Measurements from ENCODE around the gene NDUFAF2. TPM values are rescaled to one million over a fixed set of nuclear protein-coding genes. Genes with fewer than 3 reads are reported as not detected.

The NDUFAF2 gene
- total RNA-seq, 1 donor from 2014 or later: 27.5 TPM

DNA sequence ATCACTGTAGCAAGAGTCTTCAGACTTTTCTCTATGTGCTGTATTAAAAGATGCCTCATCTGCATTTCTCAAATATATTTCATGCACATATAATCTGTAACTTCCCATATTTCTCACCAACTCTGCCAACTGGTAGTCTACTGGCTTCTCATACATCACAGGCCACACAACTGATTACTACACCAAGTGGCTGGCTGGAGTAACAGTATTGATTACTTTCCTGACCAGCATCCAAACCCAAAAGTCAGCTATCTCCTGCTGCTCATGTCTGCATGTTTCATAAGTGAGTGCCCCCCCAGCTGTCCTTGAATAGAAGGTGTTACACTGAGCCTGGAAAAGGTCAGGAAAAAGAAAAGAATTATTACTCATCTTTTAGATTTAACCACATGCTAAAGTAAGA is 17.6 kb upstream of the NDUFAF2 start:
- H3K27ac Mint-ChIP-seq: no peak overlapping the region
- H3K36me3 Mint-ChIP-seq: peaks cover 9% of the 10 kb centered on the region
- H3K4me3 Mint-ChIP-seq: no peak overlapping the region
- TF ChIP-seq, protein P1, sequence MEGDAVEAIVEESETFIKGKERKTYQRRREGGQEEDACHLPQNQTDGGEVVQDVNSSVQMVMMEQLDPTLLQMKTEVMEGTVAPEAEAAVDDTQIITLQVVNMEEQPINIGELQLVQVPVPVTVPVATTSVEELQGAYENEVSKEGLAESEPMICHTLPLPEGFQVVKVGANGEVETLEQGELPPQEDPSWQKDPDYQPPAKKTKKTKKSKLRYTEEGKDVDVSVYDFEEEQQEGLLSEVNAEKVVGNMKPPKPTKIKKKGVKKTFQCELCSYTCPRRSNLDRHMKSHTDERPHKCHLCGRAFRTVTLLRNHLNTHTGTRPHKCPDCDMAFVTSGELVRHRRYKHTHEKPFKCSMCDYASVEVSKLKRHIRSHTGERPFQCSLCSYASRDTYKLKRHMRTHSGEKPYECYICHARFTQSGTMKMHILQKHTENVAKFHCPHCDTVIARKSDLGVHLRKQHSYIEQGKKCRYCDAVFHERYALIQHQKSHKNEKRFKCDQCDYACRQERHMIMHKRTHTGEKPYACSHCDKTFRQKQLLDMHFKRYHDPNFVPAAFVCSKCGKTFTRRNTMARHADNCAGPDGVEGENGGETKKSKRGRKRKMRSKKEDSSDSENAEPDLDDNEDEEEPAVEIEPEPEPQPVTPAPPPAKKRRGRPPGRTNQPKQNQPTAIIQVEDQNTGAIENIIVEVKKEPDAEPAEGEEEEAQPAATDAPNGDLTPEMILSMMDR (conservative IDR thresholded peaks at IDR 0.05): no peak
- no peaks in the 10 kb centered on the region for H3K27me3 Mint-ChIP-seq
- H3K4me1 Mint-ChIP-seq (ENCODE audit: unreplicated experiment): no peaks in the 10 kb centered on the region
- H3K9me3 Mint-ChIP-seq: peaks cover 4% of the 10 kb centered on the region
- no peak for DNase-seq (ENCODE audit: extremely low spot score, unreplicated experiment)

DNA sequence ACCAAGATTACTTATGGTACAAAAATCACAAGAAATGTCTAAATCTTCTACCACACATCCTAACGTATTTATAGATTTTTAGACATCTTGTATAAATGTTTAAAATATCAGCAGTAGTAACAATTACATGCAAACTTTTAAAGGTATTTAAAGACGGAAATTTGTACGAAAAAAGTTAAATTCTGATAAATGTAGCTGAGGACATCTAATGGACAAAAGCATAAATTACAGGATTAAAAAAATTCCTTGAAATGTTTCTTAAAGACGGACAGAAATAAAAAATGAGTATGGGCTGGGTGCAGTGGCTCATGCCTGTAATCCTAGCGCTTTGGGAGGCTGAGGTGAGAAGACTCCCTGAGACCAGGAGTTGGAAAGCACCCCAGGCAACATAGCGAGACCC is 16.0 kb upstream of the NDUFAF2 start:
- Mint-ChIP-seq H3K27me3 (no peaks in the 10 kb centered on the region), H3K4me3 (no peak overlapping the region), H3K27ac (no peak overlapping the region), H3K36me3 (peaks cover 9% of the 10 kb centered on the region), H3K9me3 (peaks cover 4% of the 10 kb centered on the region), H3K4me1 (ENCODE audit: unreplicated experiment) (no peaks in the 10 kb centered on the region)
- no peak for DNase-seq (ENCODE audit: extremely low spot score, unreplicated experiment)
- TF ChIP-seq, protein P1 (conservative IDR thresholded peaks at IDR 0.05): peak; percentile 54

DNA sequence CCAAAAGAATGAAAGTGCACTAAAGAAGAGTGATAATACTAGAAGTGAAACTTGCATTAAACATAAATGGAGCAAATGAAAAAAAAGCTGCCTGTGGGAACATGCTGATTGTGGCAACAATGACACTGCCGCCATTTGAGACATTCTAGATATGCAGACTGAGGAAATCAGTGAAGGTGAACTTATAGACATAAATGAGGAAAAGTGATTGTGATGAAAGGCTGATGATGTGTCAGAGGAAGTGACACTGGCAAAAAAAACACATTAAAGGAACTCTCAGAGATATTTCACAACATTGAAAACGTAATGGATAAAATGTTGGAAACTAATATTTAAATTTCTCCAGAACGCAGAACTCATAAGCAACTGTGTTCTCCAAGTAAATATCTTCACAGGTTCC is 1.4 kb upstream of the NDUFAF2 start:
- Mint-ChIP-seq H3K27ac (no peak overlapping the region), H3K36me3 (peaks cover 15% of the 10 kb centered on the region), H3K9me3 (no peaks in the 10 kb centered on the region), H3K27me3 (no peaks in the 10 kb centered on the region), H3K4me1 (ENCODE audit: unreplicated experiment) (peaks cover 13% of the 10 kb centered on the region), H3K4me3 (no peak overlapping the region)
- TF ChIP-seq, protein P1 (conservative IDR thresholded peaks at IDR 0.05): no peak
- DNase-seq (ENCODE audit: extremely low spot score, unreplicated experiment): no peak

DNA sequence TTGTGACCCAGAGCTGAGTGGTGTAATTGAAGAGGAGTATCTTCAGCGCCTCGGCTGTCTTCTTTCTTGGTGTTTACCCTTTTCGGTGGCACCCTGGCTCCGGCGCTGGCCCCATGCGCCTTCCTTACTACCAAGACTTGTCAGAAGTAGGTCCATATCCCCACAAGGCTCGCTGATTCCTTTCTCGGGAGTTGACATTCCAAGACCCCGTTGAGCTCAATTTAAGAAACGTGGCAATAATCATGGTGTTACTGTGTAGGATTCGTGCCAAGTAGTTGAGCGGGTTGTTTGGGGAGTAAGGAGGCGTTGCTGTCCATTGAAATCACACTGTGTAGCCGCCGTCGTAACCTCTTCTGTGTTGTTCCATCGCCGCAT is 795 bp downstream of the NDUFAF2 start:
- Mint-ChIP-seq H3K9me3 (peaks cover 5% of the 10 kb centered on the region), H3K36me3 (peaks cover 10% of the 10 kb centered on the region), H3K27ac (peak overlapping the region; percentile 86), H3K4me1 (ENCODE audit: unreplicated experiment) (peaks cover 13% of the 10 kb centered on the region), H3K4me3 (no peak overlapping the region), H3K27me3 (no peaks in the 10 kb centered on the region)
- peak; percentile 69 for DNase-seq (ENCODE audit: extremely low spot score, unreplicated experiment)
- TF ChIP-seq, protein P1 (conservative IDR thresholded peaks at IDR 0.05): no peak

DNA sequence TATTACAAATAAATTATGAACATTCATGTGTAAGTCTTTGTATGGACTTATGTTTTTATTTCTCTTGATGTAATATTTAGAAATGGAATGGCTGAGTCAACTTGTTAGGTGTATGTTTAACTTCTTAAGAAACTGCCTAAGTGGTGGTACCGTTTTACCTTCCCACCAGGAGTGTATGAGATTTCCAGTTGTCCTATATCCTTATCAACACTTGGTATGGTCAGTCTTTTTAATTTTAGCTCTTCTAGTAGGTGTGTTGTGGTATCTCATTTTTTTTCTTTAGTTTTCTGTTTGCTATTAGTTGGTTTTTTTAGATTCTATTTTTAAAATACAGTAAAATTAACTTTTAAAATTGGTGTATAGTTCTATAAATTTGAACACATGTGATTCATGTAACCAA is 3.7 kb downstream of the NDUFAF2 start:
- TF ChIP-seq, protein P1 (conservative IDR thresholded peaks at IDR 0.05): no peak
- Mint-ChIP-seq H3K27me3 (no peaks in the 10 kb centered on the region), H3K9me3 (peaks cover 5% of the 10 kb centered on the region), H3K4me3 (no peak overlapping the region), H3K4me1 (ENCODE audit: unreplicated experiment) (peaks cover 13% of the 10 kb centered on the region), H3K36me3 (peaks cover 10% of the 10 kb centered on the region), H3K27ac (no peak overlapping the region)
- DNase-seq (ENCODE audit: extremely low spot score, unreplicated experiment): no peak

DNA sequence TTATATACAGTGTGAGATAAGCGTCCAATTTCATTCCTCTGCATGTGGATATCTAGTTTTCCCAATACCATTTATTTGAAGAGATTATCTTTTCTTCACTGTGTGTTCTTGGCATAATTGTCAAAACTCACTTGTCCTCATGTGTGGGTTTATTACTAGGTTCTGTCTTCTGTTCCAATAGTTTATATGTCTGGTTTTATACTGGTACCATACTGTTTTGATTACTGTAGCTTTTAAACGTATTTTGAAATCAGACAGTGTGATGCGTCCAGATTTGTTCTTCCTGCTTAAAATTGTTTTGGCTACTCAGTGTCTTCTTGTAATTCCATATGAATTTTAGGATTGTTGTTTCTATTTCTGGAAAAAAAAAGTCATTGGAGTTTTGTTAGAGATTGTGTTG is 10.2 kb downstream of the NDUFAF2 start:
- TF ChIP-seq, protein P1 (conservative IDR thresholded peaks at IDR 0.05): no peak
- no peaks in the 10 kb centered on the region for H3K4me1 Mint-ChIP-seq (ENCODE audit: unreplicated experiment)
- H3K27me3 Mint-ChIP-seq: no peaks in the 10 kb centered on the region
- peaks cover 3% of the 10 kb centered on the region for H3K36me3 Mint-ChIP-seq
- no peak overlapping the region for H3K4me3 Mint-ChIP-seq
- DNase-seq (ENCODE audit: extremely low spot score, unreplicated experiment): no peak
- peaks cover 8% of the 10 kb centered on the region for H3K9me3 Mint-ChIP-seq
- no peak overlapping the region for H3K27ac Mint-ChIP-seq
